ENCODE results near the gene GALNT2.

DNA sequence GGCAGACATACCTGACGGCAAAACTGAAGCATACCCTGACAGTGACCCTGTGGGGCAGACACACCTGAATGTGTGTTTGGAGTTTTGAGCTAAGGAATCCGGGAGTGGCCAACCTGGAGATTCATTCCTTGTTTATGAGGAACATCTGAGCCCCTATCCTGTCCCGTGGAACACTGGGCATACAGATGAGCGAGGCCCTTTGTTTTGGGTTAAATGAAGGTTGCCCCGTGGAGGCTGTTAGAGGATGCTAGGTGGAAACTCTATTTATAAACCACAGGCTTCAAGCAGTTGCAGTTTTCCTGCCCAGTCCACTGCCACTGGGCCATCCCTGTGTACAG, 18.1 kb downstream of the GALNT2 start:
- TF ChIP-seq, protein P1, sequence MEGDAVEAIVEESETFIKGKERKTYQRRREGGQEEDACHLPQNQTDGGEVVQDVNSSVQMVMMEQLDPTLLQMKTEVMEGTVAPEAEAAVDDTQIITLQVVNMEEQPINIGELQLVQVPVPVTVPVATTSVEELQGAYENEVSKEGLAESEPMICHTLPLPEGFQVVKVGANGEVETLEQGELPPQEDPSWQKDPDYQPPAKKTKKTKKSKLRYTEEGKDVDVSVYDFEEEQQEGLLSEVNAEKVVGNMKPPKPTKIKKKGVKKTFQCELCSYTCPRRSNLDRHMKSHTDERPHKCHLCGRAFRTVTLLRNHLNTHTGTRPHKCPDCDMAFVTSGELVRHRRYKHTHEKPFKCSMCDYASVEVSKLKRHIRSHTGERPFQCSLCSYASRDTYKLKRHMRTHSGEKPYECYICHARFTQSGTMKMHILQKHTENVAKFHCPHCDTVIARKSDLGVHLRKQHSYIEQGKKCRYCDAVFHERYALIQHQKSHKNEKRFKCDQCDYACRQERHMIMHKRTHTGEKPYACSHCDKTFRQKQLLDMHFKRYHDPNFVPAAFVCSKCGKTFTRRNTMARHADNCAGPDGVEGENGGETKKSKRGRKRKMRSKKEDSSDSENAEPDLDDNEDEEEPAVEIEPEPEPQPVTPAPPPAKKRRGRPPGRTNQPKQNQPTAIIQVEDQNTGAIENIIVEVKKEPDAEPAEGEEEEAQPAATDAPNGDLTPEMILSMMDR (IDR thresholded peaks at IDR 0.05; ENCODE audit: insufficient read depth, low read length, poor library complexity, severe bottlenecking) = no peak
- no peak for TF ChIP-seq EZH2phosphoT487 (conservative IDR thresholded peaks at IDR 0.05; ENCODE audit: low read length)
